Measurements from ENCODE around the gene ITPA.

Gene ITPA

GRCh38 chr20:3209257-3209945 is at the start of gene ITPA:
Gene ITPA, plus strand, starts transcription at chr20:3209498. Its CDS starts 54 bp downstream, at chr20:3209552.
- peak; percentile 34 for DNase-seq (ENCODE audit: low read depth)

GRCh38 chr20:3160418-3160817 is 48.9 kb upstream of the ITPA start:
- no peak for DNase-seq (ENCODE audit: low read depth)

DNA sequence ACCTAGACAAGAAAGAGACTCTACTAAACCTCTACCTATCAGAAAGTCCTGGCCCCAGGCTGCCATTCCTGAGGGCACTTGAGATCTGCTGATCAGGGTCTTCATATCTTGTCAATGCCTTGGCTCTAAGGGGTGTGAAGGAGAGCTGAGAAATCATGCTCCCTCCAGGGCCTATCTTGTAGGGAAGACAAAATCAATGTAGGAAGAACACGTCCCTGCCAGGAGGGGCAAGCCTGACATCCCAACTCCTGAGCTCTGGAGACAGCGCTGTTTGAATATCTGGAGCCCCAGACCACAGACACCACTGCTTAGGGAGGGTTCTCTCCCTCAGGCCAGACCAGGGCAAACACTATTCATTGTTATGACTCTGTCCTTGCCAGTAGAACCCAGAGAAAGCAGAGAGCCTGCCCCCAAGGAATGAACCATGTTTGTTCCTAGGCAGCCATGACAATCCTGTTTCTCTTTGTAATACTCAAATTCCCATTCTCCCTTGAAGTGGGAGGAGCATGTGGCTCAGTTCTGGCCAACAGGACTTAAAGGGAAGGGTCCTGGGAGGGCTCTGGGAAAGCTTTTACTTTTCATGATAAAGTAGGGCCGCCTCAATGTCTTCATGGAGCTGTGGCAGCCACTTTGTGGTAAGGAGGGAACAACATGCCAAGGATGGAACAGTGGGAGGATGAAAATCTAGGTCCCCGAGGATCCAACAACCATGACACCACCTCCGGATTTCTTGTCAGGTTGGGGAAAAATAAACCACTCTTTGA is 47.8 kb upstream of the ITPA start:
- DNase-seq (ENCODE audit: low read depth), result no peak

DNA sequence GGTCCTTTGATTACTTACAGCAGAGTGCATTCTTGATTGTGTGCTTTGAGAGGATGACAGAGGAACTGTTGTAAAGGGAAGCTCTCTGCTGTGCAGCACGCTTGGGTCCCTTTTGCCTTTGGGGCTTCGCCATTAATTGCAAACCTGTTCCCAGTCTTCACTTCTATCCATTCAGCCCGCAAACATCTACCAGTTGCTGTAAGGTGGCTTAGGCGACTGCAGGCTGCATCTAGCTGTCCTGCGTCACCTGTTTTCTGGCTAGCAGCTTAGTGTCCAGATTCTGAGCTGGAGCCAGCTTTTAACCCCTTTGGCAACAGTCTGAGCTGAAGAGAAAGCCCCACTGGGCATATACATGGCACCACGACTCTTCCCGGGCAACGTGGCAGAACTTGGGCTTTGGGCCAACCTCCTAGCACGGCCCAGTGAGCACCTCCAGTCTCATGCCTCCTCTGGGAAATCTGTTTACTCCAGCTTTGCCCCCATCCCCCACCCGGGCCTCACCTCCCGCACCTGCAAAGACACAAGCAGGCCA is 47.2 kb upstream of the ITPA start:
- DNase-seq (ENCODE audit: low read depth), result no peak

DNA sequence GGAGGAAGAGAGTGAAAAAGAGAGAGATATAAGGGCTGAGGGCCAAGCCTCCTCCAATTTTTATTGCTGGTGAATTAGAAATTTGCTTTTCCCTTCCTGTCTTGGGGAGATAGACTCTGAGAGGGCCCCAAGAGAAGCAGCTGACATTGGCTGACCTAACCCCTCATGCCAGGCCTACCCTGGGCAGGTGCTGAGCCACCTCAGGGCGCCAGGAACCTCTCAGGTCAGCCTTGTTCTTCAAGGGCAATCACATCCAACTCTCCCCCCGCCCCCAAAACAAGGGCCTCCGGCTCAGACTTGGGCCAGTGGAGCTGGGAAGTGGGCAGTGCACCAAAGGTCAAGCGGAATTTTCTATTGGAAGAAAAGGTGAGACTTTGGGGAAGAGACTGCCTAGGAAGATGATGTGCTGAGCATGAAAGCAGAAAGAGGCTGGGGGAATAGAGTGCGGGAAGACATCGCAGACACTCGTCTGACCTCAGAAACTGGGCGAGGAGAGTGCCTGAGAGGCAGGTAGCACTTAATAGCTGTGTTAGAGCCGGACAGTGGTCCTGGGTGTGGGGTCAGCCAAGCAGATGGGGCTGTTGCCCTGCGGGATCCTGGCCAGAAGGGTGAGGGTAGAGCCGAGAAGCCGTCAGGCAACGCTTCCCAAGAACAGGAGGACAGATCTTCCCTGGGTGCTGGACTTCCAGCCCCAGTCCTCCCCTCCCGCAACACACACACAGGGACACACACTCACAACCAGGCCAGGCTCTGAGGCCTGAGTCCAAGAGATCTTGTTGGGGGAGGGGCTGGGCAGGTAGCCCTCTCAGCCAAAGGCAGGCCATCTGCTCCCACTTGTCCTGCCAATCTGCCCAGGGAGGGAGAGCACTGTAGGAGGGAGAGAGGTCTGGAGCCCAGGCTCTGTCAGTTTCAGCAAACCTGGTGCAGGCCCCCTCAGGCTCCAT is 45.9 kb upstream of the ITPA start:
- DNase-seq (ENCODE audit: low read depth), result no peak

DNA sequence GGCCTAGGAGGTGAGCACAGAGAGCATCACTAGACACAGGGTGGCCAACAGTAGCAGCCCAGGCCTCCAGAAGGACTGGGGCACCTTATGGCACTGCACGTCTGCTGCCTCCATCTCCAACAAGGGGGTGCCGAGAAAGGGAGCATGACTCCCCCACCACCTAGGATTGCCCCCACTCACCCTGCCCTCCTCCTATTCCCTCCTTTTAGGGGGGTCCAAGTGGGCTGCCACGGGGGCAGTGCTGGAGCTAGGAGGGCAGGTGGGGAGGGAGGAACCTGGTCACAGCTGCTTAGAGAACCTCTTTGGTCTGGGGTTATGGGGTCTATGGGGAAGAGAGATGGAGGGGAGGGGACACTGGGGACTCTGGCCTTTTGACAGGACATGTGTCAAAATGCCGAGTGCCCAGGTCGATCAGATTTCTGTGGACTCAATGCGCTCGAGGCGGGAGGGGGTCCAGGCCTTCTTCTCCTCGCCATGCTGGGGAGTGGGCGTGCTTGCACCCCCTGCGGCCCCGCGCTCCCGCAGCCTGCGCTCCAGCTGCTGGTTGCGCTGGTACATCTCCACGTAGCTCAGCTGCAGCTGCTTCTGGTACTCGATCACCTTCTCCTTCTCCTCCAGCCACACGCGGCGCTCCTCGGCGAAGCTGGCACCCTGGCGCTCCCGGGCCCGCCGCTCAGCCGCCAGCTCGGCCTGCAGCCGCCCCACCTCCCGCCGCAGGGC is 45.1 kb upstream of the ITPA start:
- no peak for DNase-seq (ENCODE audit: low read depth)

DNA sequence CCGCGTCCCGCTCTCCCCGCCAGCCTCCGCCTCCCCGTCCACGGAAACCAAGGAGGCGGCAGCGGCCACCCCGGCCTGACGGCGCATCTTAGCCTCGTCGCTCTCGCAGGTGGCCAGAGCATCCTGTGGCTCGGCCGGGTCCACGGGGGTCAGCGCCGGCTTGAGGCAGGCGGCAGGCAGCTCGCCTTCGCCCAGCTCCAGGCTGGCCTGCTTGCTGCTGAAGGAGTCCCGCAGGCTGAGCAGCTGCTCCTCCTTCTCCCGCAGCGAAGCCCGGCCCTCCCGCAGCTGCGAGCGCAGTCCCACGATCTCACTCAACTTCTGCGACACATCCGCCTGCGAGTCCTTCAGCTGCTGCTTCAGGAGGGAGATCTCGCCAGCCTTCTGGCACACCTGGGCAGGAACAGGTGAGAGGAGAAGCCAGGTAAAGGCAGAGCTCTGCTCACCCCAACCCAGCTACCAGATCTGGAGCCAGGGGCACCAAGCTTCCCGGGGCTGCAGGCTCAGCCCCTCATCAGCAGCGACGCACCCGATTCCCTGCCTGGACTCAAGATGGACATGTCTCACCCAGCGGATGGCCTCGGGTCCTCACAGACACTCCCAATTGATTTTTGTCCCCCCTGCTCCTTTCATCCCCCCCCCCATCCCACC is 44.4 kb upstream of the ITPA start:
- no peak for DNase-seq (ENCODE audit: low read depth)

- no peak for DNase-seq (ENCODE audit: low read depth)
These were observed 43.6 kb upstream of the ITPA start for GRCh38 chr20:3165473-3166337.

DNA sequence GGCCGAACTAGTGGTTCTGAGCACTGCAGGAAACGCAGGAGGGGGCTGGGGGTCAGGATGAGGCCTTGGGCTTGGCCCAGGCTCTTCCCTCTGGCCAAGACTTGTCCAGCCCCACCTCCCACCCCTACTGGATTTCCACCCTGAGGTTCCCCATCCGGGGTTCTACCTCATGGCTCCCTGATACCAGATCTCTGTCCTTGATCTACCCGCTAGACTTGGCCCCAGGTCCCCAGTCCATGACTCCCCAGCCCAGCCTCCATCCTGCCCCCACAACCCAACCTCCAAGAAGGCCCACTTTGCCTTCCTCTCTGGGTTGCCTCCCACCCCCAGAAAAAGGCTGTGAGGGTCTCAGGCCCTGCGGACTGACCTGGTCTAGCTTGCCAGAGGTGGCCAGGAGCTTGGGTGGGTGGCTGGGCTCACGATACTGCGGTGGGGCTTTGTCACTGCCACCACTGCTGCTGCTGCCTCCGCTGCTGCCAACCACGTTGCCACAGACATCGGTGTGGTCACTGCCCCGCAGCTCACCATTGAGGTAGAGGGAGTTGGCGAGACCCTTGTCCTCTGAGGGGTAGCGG is 42.9 kb upstream of the ITPA start:
- DNase-seq (ENCODE audit: low read depth), result no peak

DNA sequence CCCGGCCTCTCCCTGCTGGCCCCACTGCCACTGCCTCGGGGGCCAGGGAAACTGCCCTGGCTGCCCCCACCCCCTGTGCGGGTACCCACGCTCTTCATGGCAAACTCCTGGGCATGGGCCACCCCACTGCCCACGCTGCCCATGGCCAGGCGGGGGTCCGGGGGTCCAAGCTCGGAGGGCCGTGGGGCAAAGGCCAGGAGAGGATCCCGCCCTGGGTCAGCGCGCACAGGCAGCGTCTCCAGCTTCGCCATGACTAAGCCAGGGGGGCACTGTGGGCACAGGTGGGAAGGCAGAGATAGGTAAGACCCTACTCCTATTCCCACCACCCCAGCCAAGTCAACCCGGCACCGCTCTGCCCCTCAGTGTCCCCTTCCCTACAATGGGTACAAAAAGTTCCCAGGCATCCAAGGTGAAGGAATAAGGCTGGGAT is 42.4 kb upstream of the ITPA start:
- DNase-seq (ENCODE audit: low read depth), result no peak

DNA sequence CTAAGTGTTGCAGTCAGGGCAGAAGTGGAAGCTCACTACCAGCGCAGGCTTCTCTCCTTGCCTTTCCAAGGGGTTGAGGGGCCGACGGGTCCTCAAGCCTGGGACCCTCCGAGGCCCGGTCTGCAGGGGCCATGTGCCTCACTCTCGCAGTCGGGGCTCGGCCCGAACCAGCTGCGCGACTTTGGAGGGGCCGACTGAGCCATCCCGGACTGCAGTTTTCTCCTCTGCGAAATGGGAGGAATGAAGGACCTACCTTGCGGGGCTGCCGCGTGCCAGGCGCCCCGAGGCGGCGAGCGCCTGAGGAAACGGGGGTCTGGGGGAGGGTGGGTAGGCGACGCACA is 41.6 kb upstream of the ITPA start:
- DNase-seq (ENCODE audit: low read depth), result no peak

GRCh38 chr20:3168079-3168828 is 41.0 kb upstream of the ITPA start:
- DNase-seq (ENCODE audit: low read depth), result no peak

DNA sequence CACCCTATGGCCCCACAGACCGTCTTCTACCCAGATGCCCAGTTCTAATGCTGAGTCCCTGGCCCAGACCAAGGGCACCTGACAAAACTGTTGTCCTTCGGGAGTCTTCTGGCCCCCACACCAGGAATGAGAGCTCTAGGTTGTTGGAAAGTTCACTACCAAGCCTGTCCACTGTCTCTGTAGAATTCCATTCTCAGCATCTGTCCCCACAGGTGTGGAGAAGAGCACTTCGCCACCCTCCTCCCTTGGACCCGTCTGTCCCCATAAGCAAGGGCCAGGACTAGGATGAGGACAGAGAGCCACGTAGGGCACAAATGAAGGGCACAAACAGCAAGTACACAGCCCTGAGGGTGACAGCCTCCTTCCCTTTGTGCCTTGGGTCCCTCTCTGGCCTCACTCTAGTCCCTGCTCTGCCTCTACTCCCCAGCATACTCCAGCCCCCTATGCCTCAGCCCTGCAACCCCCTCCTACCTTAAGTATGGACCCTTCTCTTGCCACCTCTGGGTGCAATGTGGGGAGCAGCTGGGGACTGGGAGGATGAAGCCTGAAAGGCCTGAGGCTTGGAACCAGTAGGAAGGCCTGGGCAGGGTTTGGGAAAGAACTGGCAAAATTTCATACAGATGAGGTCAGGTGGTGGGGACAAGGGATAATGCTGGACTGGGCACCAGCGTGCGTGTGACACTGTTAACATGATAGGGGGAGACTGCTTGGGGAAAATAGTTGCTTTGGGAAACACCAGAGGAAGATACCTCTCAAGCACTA is 40.3 kb upstream of the ITPA start:
- DNase-seq (ENCODE audit: low read depth), result no peak

DNA sequence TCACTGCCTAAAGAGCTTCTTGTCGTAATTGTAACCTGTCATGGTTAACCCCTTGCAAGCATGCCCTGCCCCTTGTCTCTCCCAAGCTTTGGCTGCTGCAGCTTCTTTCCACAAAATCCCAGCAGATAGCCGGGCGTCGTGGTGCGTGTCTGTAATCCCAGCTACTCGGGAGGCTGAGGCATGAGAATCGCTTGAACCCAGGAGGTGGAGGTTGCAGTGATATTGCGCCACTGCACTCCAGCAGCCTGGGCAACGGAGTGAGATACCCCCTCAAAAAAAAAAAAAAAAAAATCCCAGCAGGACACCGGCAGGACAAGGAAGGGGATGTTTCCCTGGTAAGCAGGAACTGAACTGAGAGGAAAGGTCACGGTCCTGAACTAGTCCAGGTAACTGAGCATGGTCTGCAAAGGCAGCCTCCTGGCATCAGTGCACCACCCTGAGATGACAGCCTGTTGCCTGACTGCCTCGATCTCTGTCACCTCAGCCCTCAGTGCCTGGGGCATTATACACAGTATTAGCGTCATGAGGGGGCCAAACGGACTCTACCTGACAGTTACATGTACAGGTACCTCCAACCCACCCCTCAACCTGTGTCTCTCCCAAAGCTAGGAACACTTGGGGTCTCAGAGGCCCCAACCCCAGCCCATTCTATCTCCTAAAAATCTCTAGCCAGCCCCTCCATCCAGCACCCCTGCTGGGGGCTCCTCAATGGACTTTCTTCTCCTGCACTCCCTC is 37.7 kb upstream of the ITPA start:
- DNase-seq (ENCODE audit: low read depth), result no peak

- no peak for DNase-seq (ENCODE audit: low read depth)
These were observed 37.0 kb upstream of the ITPA start for GRCh38 chr20:3172126-3172932.

DNA sequence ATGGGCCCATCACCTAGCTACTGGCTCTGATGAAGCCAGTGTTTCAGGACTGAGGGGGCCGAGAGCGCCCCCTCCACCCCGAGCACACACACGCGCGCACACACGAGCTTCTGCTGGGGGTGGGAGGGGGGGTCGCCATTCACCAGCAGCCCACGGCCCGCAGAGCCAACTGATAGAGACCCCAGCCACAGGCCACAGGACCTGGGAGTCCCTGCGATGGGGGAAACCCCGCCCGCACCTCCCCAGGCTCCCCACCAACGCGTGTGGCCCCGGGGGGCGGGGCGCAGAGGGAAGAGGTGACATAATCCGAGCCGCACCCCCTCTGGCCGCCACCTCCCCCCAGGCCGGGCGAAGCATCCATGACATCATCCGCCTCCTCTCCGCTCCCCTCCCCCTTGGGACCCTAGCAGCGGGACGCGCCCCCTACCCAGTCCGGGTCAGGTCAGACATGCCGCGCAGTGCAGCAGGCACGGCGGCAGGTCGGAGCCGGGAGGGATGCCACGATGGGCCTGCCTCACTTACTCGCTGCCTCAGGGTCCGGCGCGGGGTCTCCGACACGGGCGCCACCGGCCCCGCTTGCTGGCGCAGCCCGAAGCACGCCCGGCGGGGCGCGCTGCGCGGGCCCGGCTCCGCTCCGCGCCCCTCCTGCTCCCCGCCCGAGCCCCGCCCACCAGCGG is 36.2 kb upstream of the ITPA start, which contains the start of gene LZTS3:
LZTS3 (minus strand) TSS at position 617 of the 677 bp plus-strand sequence. CDS start 6,386 bp downstream, outside the sequence.
- DNase-seq (ENCODE audit: low read depth), result no peak
